Endothelial cell of umbilical vein (primary cell): ENCODE data around the gene POP7. TPM values are rescaled to one million over a fixed set of nuclear protein-coding genes. Genes with fewer than 3 reads are reported as not detected.

ENCODE experiments used
- BruUV-seq: library from RNA; stranded (reverse); fragments of 400-500 nt; replicated peaks from 2 replicates; lab custom pipeline; 2021; lab: Mats Ljungman, UMichigan
- CTCF ChIA-PET: fragments of 300-600, 350-600 bp; sonication (Branson Sonifier 250); formaldehyde crosslinking; loops from one replicate; lab custom pipeline; 2021; ENCODE audit warnings: antibody characterized with exemption, inconsistent platforms; lab: Charles Lee
- POLR2A ChIA-PET: fragments of 300-600, 350-600 bp; sonication (Branson Sonifier 250); formaldehyde crosslinking; loops from one replicate; lab custom pipeline; 2021; ENCODE audit warnings: antibody characterized with exemption, inconsistent platforms; lab: Charles Lee
- DNase-seq: peaks from one replicate; pipeline ENCODE4 v3.0.0-alpha.2; 2011; ENCODE audit warnings: low read depth, low spot score
- FAIRE-seq: peaks from 2 replicates; lab custom pipeline; 2011; peaks lifted over from hg19 to GRCh38; lab: Jason Lieb, UNC
- H2AFZ ChIP-seq: 2 replicates; pipeline ENCODE4 v1.6.0; 2012; ENCODE audit warnings: low read depth, low read length, control low read depth, inconsistent platforms
- H3K27ac ChIP-seq: 2 replicates; pipeline ENCODE4 v1.5.1; 2011; ENCODE audit warnings: low read depth, mild to moderate bottlenecking, control low read depth, low read length, moderate library complexity; ENCODE audit not compliant: insufficient read depth
- H3K27me3 ChIP-seq, 2 experiments: 2 replicates each; pipeline versions ENCODE4 v1.6.0 to v1.6.1; 2011; ENCODE audit warnings: low read length in 2 of 2, mixed read lengths in 1 of 2; ENCODE audit not compliant: control insufficient read depth in 2 of 2, insufficient read depth in 2 of 2
- H3K36me3 ChIP-seq, 2 experiments: 2 replicates in 1 of 2; 3 replicates in 1 of 2; pipeline ENCODE4 v1.5.1; 2011; ENCODE audit warnings: low read length in 2 of 2, mild to moderate bottlenecking in 1 of 2, moderate library complexity in 1 of 2; ENCODE audit not compliant: control insufficient read depth in 2 of 2, insufficient read depth in 2 of 2; ENCODE audit errors: extremely low read depth in 1 of 2
- H3K4me1 ChIP-seq: 3 replicates; pipeline ENCODE4 v1.5.1; 2011; ENCODE audit warnings: mild to moderate bottlenecking, low read length; ENCODE audit not compliant: control insufficient read depth, insufficient read depth; ENCODE audit errors: extremely low read depth
- H3K4me2 ChIP-seq: 2 replicates; pipeline ENCODE4 v1.6.1; 2011; ENCODE audit warnings: low read length, control low read depth, mixed read lengths; ENCODE audit not compliant: insufficient read depth
- H3K4me3 ChIP-seq, 3 experiments: fragments of 200-600 bp in 1 of 3; sonication (generic), shearing (Covaris generic) in 1 of 3; replicated peaks in 1 of 3; 2 replicates each; pipeline ENCODE4 v1.5.1; 2011 to 2016; ENCODE audit warnings: control low read depth in 3 of 3, low read length in 3 of 3, mild to moderate bottlenecking in 2 of 3, inconsistent platforms in 1 of 3, low read depth in 1 of 3, moderate library complexity in 1 of 3; ENCODE audit not compliant: insufficient read depth in 1 of 3
- H3K79me2 ChIP-seq: 2 replicates; pipeline ENCODE4 v1.6.0; 2012; ENCODE audit warnings: low read length, inconsistent platforms; ENCODE audit not compliant: control insufficient read depth, insufficient read depth
- H3K9ac ChIP-seq: replicated peaks from 2 replicates; pipeline ENCODE3; 2011; ENCODE audit warnings: low read length, control low read depth; ENCODE audit not compliant: insufficient read depth; ENCODE audit errors: extremely low read depth
- H3K9me1 ChIP-seq: replicated peaks from 3 replicates; pipeline ENCODE4 v1.6.0; 2011; ENCODE audit warnings: mild to moderate bottlenecking, low read length; ENCODE audit not compliant: control insufficient read depth, insufficient read depth; ENCODE audit errors: extremely low read depth
- H3K9me3 ChIP-seq: replicated peaks from 2 replicates; pipeline ENCODE4 v1.5.1; 2012; ENCODE audit warnings: low read length, inconsistent platforms; ENCODE audit not compliant: control insufficient read depth, insufficient read depth
- H4K20me1 ChIP-seq: replicated peaks from 2 replicates; pipeline ENCODE3; 2011; ENCODE audit warnings: mild to moderate bottlenecking, low read length; ENCODE audit not compliant: control insufficient read depth, insufficient read depth; ENCODE audit errors: extremely low read depth
- CTCF ChIP-seq, 2 donors: IDR thresholded peaks; 1 replicate in 1 of 2; 2 replicates in 1 of 2; pipeline ENCODE4 v1.5.1; 2011; ENCODE audit warnings: low read length in 2 of 2, mild to moderate bottlenecking in 2 of 2, moderate library complexity in 2 of 2, control low read depth in 1 of 2, inconsistent platforms in 1 of 2, low read depth in 1 of 2; ENCODE audit not compliant: insufficient read depth in 1 of 2; ENCODE audit errors: extremely low read depth in 1 of 2
- EZH2 ChIP-seq: IDR thresholded peaks from 2 replicates; pipeline ENCODE4 v1.6.1; 2012; ENCODE audit warnings: borderline replicate concordance, low read depth, mild to moderate bottlenecking, moderate library complexity, low read length, inconsistent platforms; ENCODE audit not compliant: severe bottlenecking
- FOS ChIP-seq: IDR thresholded peaks from 2 replicates; pipeline ENCODE4 v1.6.1; 2011; ENCODE audit warnings: mild to moderate bottlenecking, low read length, moderate library complexity, borderline replicate concordance; ENCODE audit not compliant: insufficient read depth
- GATA2 ChIP-seq: IDR thresholded peaks from 2 replicates; pipeline ENCODE4 v1.7.0; 2011; ENCODE audit warnings: low read depth, mild to moderate bottlenecking, moderate library complexity, mixed read lengths, low read length; ENCODE audit not compliant: insufficient read length, insufficient read depth
- JUN ChIP-seq: IDR thresholded peaks from 2 replicates; pipeline ENCODE4 v1.6.1; 2011; ENCODE audit warnings: borderline replicate concordance, low read depth; ENCODE audit not compliant: insufficient read length, insufficient read depth
- MYC ChIP-seq: IDR thresholded peaks from one replicate; pipeline ENCODE4 v1.6.1; 2011; ENCODE audit warnings: mild to moderate bottlenecking, low read depth, low read length
- POLR2A ChIP-seq: IDR thresholded peaks from 2 replicates; pipeline ENCODE4 v1.6.1; 2012; ENCODE audit warnings: low read depth, mild to moderate bottlenecking, control low read depth, low read length
- POLR2AphosphoS5 ChIP-seq: IDR thresholded peaks from 2 replicates; pipeline ENCODE4 v1.6.1; 2012; ENCODE audit warnings: low read depth, mild to moderate bottlenecking, control low read depth, low read length, moderate library complexity; ENCODE audit not compliant: insufficient read depth
- dilution Hi-C: fragments of 300-500 bp; cut with MboI; formaldehyde crosslinking; loops from one replicate; pipeline ENCODE4 v1.15.0; 2019; ENCODE audit warnings: low sequenced_read_pairs; ENCODE audit not compliant: extremely low pct_ligation_motif_present
- intact Hi-C: fragments of 100-400 bp; cut with micrococcal nuclease; formaldehyde crosslinking; loops from one replicate; pipeline ENCODE4 v1.10.0; 2022
- polyA plus RNA-seq, 4 experiments: library from polyadenylated mRNA; depleted of rRNA in 3 of 4; stranded (reverse) in 3 of 4; unstranded in 1 of 4; fragments of >200 nt; gene quantifications; 2 replicates each; pipeline versions ENCODE4 v1.2.1 to v1.2.3, GENCODE V29; 2011 to 2012; ENCODE audit warnings: missing spikeins in 1 of 4
- total RNA-seq: library from RNA; stranded (reverse); gene quantifications from 2 replicates; pipeline ENCODE4 v1.2.3, GENCODE V29; 2021
- TF ChIP-seq, protein P1 (sequence below): IDR thresholded peaks from 2 replicates; pipeline ENCODE4 v1.6.1; 2011; ENCODE audit not compliant: insufficient read depth, insufficient read length

POP7 gene
- total and polyA plus RNA-seq, 2 donors (not counting 3 experiments of a cell fraction or from before 2014, with no cell fraction given), result 47.4 to 48.8 TPM

GRCh38 chr7:100673942-100674410, 31.9 kb upstream of the POP7 start:
- dilution Hi-C loops, result no loop called here
- FAIRE-seq (no peak), DNase-seq (no peak)
- Histone ChIP-seq H4K20me1 (no peaks in the 10 kb centered on the region), H3K27me3 (peaks cover 2 to 5% of the 10 kb centered on the region in 2 experiments), H3K9me3 (no peaks in the 10 kb centered on the region), H3K36me3 (peaks cover 8 to 23% of the 10 kb centered on the region in 2 experiments), H3K27ac (peak overlapping the region; percentile 42), H3K4me1 (peaks cover 4% of the 10 kb centered on the region), H2AFZ (peak overlapping the region; percentile 52), H3K9me1 (no peaks in the 10 kb centered on the region), H3K9ac (peak overlapping the region; percentile 93), H3K4me3 (peak overlapping the region; percentile 70 to 88 (median 86)), H3K4me2 (peak overlapping the region; percentile 74), H3K79me2 (peaks cover 28% of the 10 kb centered on the region)
- no TSS peak for BruUV-seq
- intact Hi-C loops, result loop anchor here (1.0 kb wide), 7 partner anchors 17 to 88 kb away; partner anchors contain the start of genes ACTL6B, FBXO24, LRCH4 and MOSPD3
- ChIA-PET CTCF (interaction anchor here (1.4 kb wide), 1 partner anchor 9 kb away, joined by 4 read pairs; no protein-coding TSS in a partner anchor), POLR2A (interaction anchor here (1.3 kb wide), 1 partner anchor 89 kb away, joined by 14 read pairs; the partner anchor contains the start of genes FBXO24 and LRCH4)
- TF ChIP-seq EZH2, result no peak
- no peak for TF ChIP-seq MYC
- TF ChIP-seq, protein P1, sequence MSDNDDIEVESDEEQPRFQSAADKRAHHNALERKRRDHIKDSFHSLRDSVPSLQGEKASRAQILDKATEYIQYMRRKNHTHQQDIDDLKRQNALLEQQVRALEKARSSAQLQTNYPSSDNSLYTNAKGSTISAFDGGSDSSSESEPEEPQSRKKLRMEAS, result no peak
- TF ChIP-seq GATA2, result no peak
- no peak for TF ChIP-seq FOS
- TF ChIP-seq POLR2AphosphoS5, result no peak
- no peak for TF ChIP-seq JUN
- no peak for TF ChIP-seq POLR2A
- no peak for TF ChIP-seq CTCF (IDR thresholded peaks at IDR 0.05; ENCODE audit: extremely low read depth in 1 of 2, insufficient read depth in 1 of 2, low read depth in 1 of 2, low read length in 2 of 2)
